Measurements from ENCODE around the gene WNT10A. TPM values are rescaled to one million over a fixed set of nuclear protein-coding genes. Genes with fewer than 3 reads are reported as not detected.
"Not testable (repeated sequence)": the region's sequence is repeated elsewhere in the genome, so short reads cannot be mapped to it uniquely, and the experiment has no call there.

Gene WNT10A
- total RNA-seq, 1 experiment from 2014 or later: 0.36 TPM

DNA sequence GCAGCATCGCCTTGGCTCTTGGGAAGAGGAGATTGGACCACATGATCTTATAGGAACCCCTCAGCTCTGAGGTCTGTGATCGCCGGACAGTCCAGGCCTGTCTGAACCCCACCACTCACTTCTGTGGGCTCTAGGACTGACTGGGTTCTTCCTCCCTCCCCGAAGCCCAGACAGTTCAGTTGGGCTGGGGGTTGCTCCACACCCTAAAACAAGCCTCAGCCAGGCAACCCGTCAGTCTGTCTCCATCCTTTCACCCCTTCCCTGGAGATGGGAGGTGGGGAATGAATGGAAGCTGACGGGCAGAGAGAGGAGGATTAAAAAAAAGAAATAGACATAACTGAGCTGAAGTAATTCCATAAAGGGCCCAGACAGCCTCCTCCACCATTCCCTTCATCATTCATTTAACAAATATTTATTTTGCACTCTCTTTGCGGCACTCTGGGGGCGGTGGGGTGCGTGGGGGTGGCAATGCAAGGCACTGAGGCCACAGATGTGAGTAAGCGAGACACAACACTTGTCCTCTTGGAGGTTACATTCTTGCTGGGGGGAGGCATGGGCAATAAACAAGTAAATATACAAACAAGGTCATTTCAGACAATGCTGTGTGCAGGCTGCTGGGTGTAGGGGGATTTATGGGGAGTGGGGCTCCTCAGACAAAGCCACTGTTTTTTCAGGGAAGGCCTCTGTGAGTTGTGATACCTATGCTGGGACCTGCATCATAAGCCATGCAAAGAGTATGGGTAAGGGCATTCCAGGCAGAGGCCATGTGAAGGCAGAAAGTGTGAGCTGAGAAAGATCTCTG is 12.9 kb downstream of the WNT10A start:
- no peak for DNase-seq (ENCODE audit: low spot score)

DNA sequence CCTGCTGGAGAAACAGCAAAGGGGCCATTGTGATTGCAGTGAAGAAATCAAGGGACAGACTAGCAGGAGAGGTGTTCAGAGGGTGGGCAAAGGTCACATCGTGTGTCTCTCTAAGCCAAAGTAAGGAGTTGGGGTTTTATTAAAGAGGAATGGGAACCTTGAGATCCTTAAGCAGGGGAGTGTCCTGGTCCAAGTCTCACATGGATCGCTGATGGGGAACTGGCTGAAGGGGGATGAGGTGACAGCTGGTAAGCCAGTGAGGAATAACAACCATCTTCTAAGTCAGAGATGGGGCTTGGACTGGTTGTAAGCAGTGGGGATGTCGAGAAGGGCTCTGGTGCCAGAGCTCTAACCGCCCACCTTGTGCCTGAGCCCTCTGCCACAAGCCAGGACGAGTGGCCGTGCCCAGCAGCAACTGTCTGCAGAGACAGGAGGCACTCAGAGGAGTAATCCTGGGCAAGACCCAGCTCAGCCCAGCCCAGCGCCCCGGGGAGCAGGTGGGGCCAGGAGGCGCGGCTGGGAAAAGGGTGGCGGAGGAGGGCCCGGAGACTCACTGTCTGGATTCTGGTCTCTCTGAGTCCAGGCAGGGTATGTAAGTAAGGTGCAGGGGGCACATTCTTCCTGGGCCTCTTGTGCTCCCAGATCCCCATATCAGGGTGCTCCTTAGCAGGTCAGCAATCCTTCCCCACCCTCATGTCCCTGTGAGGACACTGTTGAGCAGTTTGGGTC is 13.7 kb downstream of the WNT10A start:
- DNase-seq (ENCODE audit: low spot score): no peak

DNA sequence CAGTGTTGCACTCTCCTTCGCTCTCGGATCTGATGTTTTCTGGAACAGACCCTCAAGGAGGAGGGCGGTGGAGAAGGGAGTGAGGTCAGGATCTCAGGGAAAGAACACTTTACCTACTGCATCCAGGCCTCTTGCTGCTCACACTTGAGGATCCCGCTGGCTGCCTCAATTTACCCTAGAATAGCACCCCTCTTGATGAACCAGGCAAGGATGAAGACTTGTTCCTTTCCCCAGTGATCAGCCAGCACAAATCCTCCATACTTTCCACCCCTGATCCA is 14.2 kb downstream of the WNT10A start:
- no peak for DNase-seq (ENCODE audit: low spot score)

GRCh38 chr2:218895326-218895725 is 14.7 kb downstream of the WNT10A start:
- DNase-seq (ENCODE audit: low spot score): no peak

- DNase-seq (ENCODE audit: low spot score): peak; percentile 69
Observed at GRCh38 chr2:218895759-218896500, 15.3 kb downstream of the WNT10A start.

DNA sequence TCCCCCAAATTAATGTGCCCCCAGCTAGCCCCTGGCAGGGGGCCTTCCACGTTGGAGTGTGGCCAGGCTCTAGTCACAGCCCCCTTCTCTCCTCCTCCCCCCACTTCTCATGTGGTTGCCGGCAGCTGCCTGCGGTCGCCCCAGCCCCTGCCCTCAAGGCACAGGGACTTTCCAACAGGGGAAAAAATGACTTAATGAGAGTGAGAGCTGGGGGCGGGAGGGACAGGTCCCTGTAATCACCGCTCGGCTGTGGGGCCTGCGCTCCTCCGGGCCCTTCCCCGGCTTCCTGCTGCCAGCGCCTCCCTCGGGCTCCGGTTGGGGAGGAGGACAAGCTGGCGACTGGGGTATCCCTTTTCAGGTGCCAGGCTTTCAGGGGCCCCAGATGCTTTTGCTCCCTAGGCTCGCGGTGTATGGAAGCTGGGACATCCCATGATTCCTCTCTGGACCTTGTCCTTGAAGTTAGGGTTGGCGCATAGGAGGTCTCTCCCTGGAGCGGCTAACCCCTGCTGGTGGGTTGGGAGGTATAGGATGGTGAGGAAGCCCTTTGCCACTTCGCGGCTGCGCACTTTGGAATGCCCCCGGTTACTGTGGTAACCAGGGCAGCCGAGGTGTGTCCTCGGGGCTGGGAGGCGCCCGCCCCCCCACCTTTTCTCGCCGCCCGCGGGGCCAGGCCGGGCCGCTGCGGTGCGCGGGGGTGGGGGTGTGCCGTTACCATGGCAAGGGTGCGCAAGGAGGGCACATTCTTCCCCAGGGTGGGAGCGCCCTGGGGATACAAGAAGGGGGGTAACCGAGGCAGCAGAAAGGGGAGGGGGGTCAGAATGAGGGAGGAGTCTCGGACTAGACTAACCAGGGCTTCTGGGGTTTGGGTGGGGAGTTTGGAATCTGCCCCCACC is 16.1 kb downstream of the WNT10A start:
- DNase-seq (ENCODE audit: low spot score): peak; percentile 82

DNA sequence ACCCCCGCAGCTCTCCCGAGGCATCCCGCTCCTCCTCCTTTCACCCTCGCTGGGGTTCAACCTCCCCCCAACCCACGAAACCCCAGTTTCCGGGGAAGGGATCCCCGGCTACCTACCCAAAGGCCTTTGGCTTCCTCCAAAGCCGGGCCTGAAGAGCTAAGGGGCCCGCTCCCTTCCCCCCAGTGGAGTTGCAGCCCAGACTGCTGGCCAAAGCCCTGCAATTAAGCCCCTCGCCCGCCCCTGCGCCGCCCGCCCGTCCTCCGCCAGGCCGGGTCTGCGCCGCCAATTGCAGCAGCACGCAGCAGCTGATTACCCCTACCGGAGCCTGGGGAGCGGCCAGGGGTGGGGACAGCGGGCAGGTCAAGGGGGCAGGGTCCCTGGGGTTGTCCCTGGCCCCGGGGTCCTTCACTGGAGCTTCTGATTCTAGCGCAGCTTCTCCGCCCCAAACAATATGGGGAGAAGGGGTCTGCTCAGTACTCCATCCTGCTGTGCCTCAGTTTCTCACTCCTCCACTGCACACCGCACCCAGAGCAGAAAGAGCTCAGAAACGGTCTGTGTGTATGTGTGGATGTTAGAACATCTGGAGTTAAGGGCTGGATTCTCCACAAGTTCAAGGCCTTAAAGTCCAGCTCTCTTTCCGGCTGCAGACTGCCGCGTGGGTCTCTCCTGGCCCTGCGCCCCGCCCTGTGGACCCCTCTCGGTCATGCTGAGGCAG is 16.9 kb downstream of the WNT10A start:
- no peak for DNase-seq (ENCODE audit: low spot score)

- DNase-seq (ENCODE audit: low spot score): no peak
Observed at GRCh38 chr2:218898109-218898878, 17.6 kb downstream of the WNT10A start.

- DNase-seq (ENCODE audit: low spot score): no peak
Observed at GRCh38 chr2:218899147-218899546, 18.5 kb downstream of the WNT10A start.

DNA sequence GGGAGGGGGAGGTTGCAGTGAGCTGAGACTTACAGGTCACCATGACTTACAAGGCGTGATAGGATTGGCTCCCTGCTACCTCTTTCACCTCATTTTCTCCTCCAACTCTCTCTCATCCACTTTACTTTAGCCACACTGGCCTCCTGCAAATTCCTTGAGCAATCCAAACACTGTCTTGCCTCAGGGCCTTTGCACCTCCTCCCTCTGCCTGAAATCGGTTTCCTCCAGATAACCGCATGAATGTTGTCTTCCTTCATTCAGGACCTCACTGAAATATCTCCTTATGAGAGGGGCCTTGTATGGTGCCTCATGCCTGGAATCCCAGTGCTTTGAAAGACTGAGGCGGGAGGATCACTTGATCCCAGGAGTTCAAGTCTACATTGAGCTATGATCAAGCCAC is 21.8 kb downstream of the WNT10A start:
- DNase-seq (ENCODE audit: low spot score): no peak

- DNase-seq (ENCODE audit: low spot score): no peak
Observed at GRCh38 chr2:218904176-218904575, 23.5 kb downstream of the WNT10A start.

- peak; percentile 87 for DNase-seq (ENCODE audit: low spot score)
Observed at GRCh38 chr2:218908721-218909619, 28.3 kb downstream of the WNT10A start.

GRCh38 chr2:218910741-218911140 is 30.1 kb downstream of the WNT10A start:
- DNase-seq (ENCODE audit: low spot score): no peak

GRCh38 chr2:218920504-218920903 is 39.9 kb downstream of the WNT10A start:
- no peak for DNase-seq (ENCODE audit: low spot score)

GRCh38 chr2:218924757-218925156 is 44.1 kb downstream of the WNT10A start:
- no peak for DNase-seq (ENCODE audit: low spot score)

DNA sequence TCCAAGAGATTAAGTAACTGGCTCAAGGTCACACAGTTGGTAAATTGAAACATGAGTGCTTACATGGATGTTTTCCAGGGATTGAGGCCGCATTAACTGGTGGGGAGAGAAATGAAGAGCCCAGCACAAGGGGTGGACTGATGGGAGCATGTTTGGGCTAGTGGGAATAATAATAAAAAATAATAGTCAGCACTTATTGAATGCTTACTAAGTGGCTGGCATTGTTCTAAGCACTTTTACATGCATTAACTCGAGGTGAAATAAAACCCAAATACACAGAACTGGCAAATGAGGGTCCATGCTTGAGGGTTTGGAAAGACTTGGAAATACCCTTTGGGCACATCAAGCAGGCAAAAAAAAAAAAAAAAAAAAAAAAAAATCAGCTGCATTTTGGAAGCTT is 44.8 kb downstream of the WNT10A start:
- DNase-seq (ENCODE audit: low spot score): no peak

GRCh38 chr2:218927422-218927821 is 46.8 kb downstream of the WNT10A start:
- DNase-seq (ENCODE audit: low spot score): no peak

- DNase-seq (ENCODE audit: low spot score): no peak
Observed at GRCh38 chr2:218927876-218928275, 47.2 kb downstream of the WNT10A start.

GRCh38 chr2:218930488-218930887 is 49.8 kb downstream of the WNT10A start:
- DNase-seq (ENCODE audit: low spot score): not testable (repeated sequence)

All from A172 (cell line).